HepG2 (cell line): ENCODE results near the gene OSBP. TPM values are rescaled to one million over a fixed set of nuclear protein-coding genes. Genes with fewer than 3 reads are reported as not detected.

ENCODE experiments used
- CEBPZ ChIP-seq: IDR thresholded peaks from 2 replicates; pipeline ENCODE4 v1.6.1; 2012; ENCODE audit warnings: low read length, improper control_type of control experiment
- CSRNP2 ChIP-seq: sonication (generic); formaldehyde crosslinking; conservative IDR thresholded peaks from 2 replicates; pipeline ENCODE4 v1.8.0; 2022; ENCODE audit warnings: low read depth, missing genetic modification reagents
- EED ChIP-seq: sonication (generic); formaldehyde crosslinking; IDR thresholded peaks from 2 replicates; pipeline ENCODE4 v1.5.0; 2020; ENCODE audit warnings: mild to moderate bottlenecking, missing genetic modification reagents
- JARID2 ChIP-seq: sonication (generic); formaldehyde crosslinking; IDR thresholded peaks from 2 replicates; pipeline ENCODE4 v1.8.1; 2023; ENCODE audit warnings: missing genetic modification reagents, inconsistent platforms; ENCODE audit not compliant: insufficient replicate concordance
- KIAA2018 ChIP-seq: sonication (generic); formaldehyde crosslinking; IDR thresholded peaks from 2 replicates; pipeline ENCODE4 v1.5.0; 2020; ENCODE audit warnings: mild to moderate bottlenecking, missing genetic modification reagents, borderline replicate concordance
- NFKB2 ChIP-seq: sonication (generic); formaldehyde crosslinking; IDR thresholded peaks from 2 replicates; pipeline ENCODE4 v1.4.0; 2020; ENCODE audit warnings: missing genetic modification reagents, borderline replicate concordance
- NONO ChIP-seq, 2 experiments: fragments of 450-650 bp in 1 of 2; sonication (generic) in 1 of 2; formaldehyde crosslinking in 1 of 2; IDR thresholded peaks in 1 of 2; conservative IDR thresholded peaks in 1 of 2; 2 replicates each; pipeline versions ENCODE4 v1.6.1 to v1.8.0; 2017 to 2022; ENCODE audit warnings: mild to moderate bottlenecking in 1 of 2, missing genetic modification reagents in 1 of 2, moderate library complexity in 1 of 2
- NR2C2 ChIP-seq: sonication (generic); formaldehyde crosslinking; IDR thresholded peaks from 2 replicates; pipeline ENCODE4 v1.4.0; 2020; ENCODE audit warnings: missing genetic modification reagents, mild to moderate bottlenecking, moderate library complexity, borderline replicate concordance
- TOPORS ChIP-seq: sonication (generic); formaldehyde crosslinking; IDR thresholded peaks from 2 replicates; pipeline ENCODE4 v1.8.0; 2023; ENCODE audit warnings: mild to moderate bottlenecking, missing genetic modification reagents
- ZNF30 ChIP-seq: sonication (generic); formaldehyde crosslinking; IDR thresholded peaks from 2 replicates; pipeline ENCODE4 v1.5.0; 2020; ENCODE audit warnings: mild to moderate bottlenecking, missing genetic modification reagents
- ZNF33B ChIP-seq: sonication (generic); formaldehyde crosslinking; IDR thresholded peaks from 2 replicates; pipeline ENCODE4 v1.5.1; 2020; ENCODE audit warnings: mild to moderate bottlenecking, missing genetic modification reagents
- ZNF792 ChIP-seq: IDR thresholded peaks from 2 replicates; pipeline ENCODE4 v1.6.1; 2016
- ZNF850 ChIP-seq: sonication (generic); formaldehyde crosslinking; conservative IDR thresholded peaks from 2 replicates; pipeline ENCODE4 v1.9.0; 2021; ENCODE audit warnings: mild to moderate bottlenecking, missing genetic modification reagents
- polyA plus RNA-seq, 8 experiments: library from polyadenylated mRNA; depleted of rRNA in 3 of 8; stranded (reverse) in 7 of 8; unstranded in 1 of 8; fragments of >200 nt; fragmentation: Illumina TruSeq in 4 of 8; extraction: Trizol in 4 of 8; gene quantifications; 2 replicates each; pipeline versions ENCODE4 v1.2.1 to v1.2.3, GENCODE V29; 2011 to 2016; ENCODE audit warnings: low read depth in 4 of 8, missing spikeins in 1 of 8, mixed read lengths in 1 of 8; ENCODE audit not compliant: insufficient read depth in 1 of 8
- total RNA-seq, 5 experiments: library from RNA; depleted of rRNA; stranded (reverse); fragments of >200 nt; fragmentation: Illumina TruSeq; extraction: Trizol; gene quantifications; 2 replicates each; pipeline ENCODE4 v1.2.3, GENCODE V29; 2016; ENCODE audit warnings: low read depth in 1 of 5
- TF ChIP-seq, protein P1 (sequence below): sonication (generic); formaldehyde crosslinking; IDR thresholded peaks from 2 replicates; pipeline ENCODE4 v1.5.0; 2020; ENCODE audit warnings: missing genetic modification reagents

The OSBP gene
- total and polyA plus RNA-seq, 2 of the 13 experiments (the other 11 are each of a cell fraction or from before 2014, with no cell fraction given), result 12.1 to 13.5 TPM

- TF ChIP-seq TOPORS (CRISPR knock-in tag) (0 out of 2 replicates have a peak, but pooled peaks have one; percentile 58), NFKB2 (CRISPR knock-in tag) (peak; percentile 70; the same call in 1 of the 2 replicates), JARID2 (CRISPR knock-in tag) (no peak), ZNF850 (CRISPR knock-in tag) (no peak), ZNF30 (no peak), NR2C2 (CRISPR knock-in tag) (peak; percentile 42; the same call in 1 of the 2 replicates), ZNF792 (CRISPR knock-in tag) (peak; percentile 79), EED (peak; percentile 86), KIAA2018 (no peak), NONO (IDR thresholded peaks at IDR 0.05) (no peak), NONO (CRISPR knock-in tag; conservative IDR thresholded peaks at IDR 0.05) (peak; percentile 38; the same call in 1 of the 2 replicates), CSRNP2 (CRISPR knock-in tag) (no peak), CEBPZ (no peak), ZNF33B (CRISPR knock-in tag) (0 out of 2 replicates have a peak, but pooled peaks have one; percentile 28)
- TF ChIP-seq, protein P1, sequence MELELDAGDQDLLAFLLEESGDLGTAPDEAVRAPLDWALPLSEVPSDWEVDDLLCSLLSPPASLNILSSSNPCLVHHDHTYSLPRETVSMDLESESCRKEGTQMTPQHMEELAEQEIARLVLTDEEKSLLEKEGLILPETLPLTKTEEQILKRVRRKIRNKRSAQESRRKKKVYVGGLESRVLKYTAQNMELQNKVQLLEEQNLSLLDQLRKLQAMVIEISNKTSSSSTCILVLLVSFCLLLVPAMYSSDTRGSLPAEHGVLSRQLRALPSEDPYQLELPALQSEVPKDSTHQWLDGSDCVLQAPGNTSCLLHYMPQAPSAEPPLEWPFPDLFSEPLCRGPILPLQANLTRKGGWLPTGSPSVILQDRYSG, result no peak
Observed at GRCh38 chr11:59550368-59550841, 65.2 kb downstream of the OSBP start (continued).
